Activated T-helper 9 cell treated with anti-CD3 and anti-CD28 coated beads, Interleukin-2, amount 50 U/mL, for 16 hours (primary cell): ENCODE measurements around the gene LDHAL6A.

Experiments used
- DNase-seq: peaks from one replicate; pipeline ENCODE4 v3.0.0-alpha.2; 2020; ENCODE audit warnings: low read depth

The LDHAL6A gene

GRCh38 chr11:18490736-18491485, 35.3 kb downstream of the LDHAL6A start:
- DNase-seq: no peak

GRCh38 chr11:18491924-18492323, 36.3 kb downstream of the LDHAL6A start:
- DNase-seq: no peak

GRCh38 chr11:18492888-18493287, 37.2 kb downstream of the LDHAL6A start:
- no peak for DNase-seq

- DNase-seq: no peak
Measured at GRCh38 chr11:18493310-18493709, 37.7 kb downstream of the LDHAL6A start.

GRCh38 chr11:18495271-18495670, 39.6 kb downstream of the LDHAL6A start:
- DNase-seq: no peak

GRCh38 chr11:18495703-18496102, 40.0 kb downstream of the LDHAL6A start:
- no peak for DNase-seq

- DNase-seq: no peak
Measured at GRCh38 chr11:18498039-18498438, 42.4 kb downstream of the LDHAL6A start.

- DNase-seq: no peak
Measured at GRCh38 chr11:18501629-18502028, 46.0 kb downstream of the LDHAL6A start.

GRCh38 chr11:18502352-18502751, 46.7 kb downstream of the LDHAL6A start:
- no peak for DNase-seq

- no peak for DNase-seq
Measured at GRCh38 chr11:18521122-18521521, 65.5 kb downstream of the LDHAL6A start.

- DNase-seq: no peak
Measured at GRCh38 chr11:18522388-18522787, 66.7 kb downstream of the LDHAL6A start.

- no peak for DNase-seq
Measured at GRCh38 chr11:18523084-18523483, 67.4 kb downstream of the LDHAL6A start.

- DNase-seq: no peak
Measured at GRCh38 chr11:18524248-18524647, 68.6 kb downstream of the LDHAL6A start.

- DNase-seq: no peak
Measured at GRCh38 chr11:18526130-18526520, 70.5 kb downstream of the LDHAL6A start.

- peak; percentile 88 for DNase-seq
Measured at GRCh38 chr11:18526521-18527296, 71.1 kb downstream of the LDHAL6A start, which contains the start of gene TSG101. Gene TSG101, minus strand, starts transcription at chr11:18526942. Its CDS starts 126 bp downstream, at chr11:18526816.

- no peak for DNase-seq
Measured at GRCh38 chr11:18527512-18527911, 71.9 kb downstream of the LDHAL6A start.
